HUES48 (cell line): Measurements from ENCODE around the gene MRPL19.

Source experiments
- H3K27ac ChIP-seq: one replicate; pipeline ENCODE4 v1.7.0; 2013; ENCODE audit warnings: low read depth, low read length, inconsistent platforms
- H3K27me3 ChIP-seq: 2 replicates; pipeline ENCODE4 v1.6.1; 2013; ENCODE audit warnings: mild to moderate bottlenecking, low read length; ENCODE audit not compliant: control insufficient read depth, insufficient read depth
- H3K36me3 ChIP-seq: 2 replicates; pipeline ENCODE4 v1.6.1; 2013; ENCODE audit warnings: low read length; ENCODE audit not compliant: control insufficient read depth, insufficient read depth
- H3K4me1 ChIP-seq: 2 replicates; pipeline ENCODE4 v1.6.1; 2013; ENCODE audit warnings: mild to moderate bottlenecking, low read length; ENCODE audit not compliant: control insufficient read depth, insufficient read depth
- H3K4me3 ChIP-seq: 2 replicates; pipeline ENCODE4 v1.5.1; 2013; ENCODE audit warnings: mild to moderate bottlenecking, low read depth, low read length
- H3K9ac ChIP-seq: 2 replicates; pipeline ENCODE4 v1.6.1; 2013; ENCODE audit warnings: mild to moderate bottlenecking, low read depth, low read length, moderate library complexity
- H3K9me3 ChIP-seq: 2 replicates; pipeline ENCODE4 v1.6.1; 2013; ENCODE audit warnings: low read length; ENCODE audit not compliant: control insufficient read depth, insufficient read depth

MRPL19 gene

DNA sequence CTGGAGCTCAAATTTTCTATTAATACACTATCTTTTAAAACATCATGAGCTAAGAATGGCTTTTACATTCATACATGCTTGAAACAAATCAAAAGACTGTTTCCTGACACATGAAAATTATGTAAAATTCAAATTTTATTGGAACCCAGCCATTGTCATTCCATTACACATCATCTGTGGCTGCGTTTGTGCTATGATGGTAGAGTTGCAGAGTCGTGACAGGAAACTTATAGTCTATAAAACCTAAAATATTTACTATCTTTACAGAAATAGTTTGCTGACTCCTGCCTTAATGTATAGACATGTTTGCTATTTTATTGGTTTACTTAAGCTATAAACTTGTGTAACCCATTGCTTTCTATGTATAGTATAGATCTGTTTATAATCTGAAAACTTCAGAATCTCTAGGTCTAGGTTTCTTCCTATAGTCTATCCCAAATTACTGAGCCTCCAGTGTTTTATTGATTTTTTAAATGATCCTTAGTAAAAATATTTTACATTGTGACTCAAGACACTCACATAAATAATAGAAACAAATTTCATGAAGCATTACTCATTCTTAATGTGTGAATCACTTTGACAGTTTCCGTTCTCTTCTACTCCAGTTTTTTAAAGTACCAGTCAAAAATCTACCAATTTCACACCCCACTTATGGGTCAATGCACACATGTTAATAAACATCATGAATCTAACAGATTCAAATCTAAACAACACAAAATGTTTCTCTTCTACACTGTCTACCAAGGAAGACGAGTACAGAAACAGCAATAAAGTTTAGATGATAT is 26.4 kb upstream of the MRPL19 start:
- H3K27ac ChIP-seq: no peak overlapping the region

GRCh38 chr2:75621228-75621627 is 25.4 kb upstream of the MRPL19 start:
- Histone ChIP-seq H3K27me3 (no peaks in the 10 kb centered on the region), H3K4me3 (no peak overlapping the region), H3K9ac (no peak overlapping the region), H3K27ac (no peak overlapping the region), H3K4me1 (no peaks in the 10 kb centered on the region), H3K9me3 (no peaks in the 10 kb centered on the region), H3K36me3 (no peaks in the 10 kb centered on the region)

More for the DNA sequence above, 26.4 kb upstream of the MRPL19 start:
- Histone ChIP-seq H3K9ac (no peak overlapping the region), H3K4me3 (no peak overlapping the region), H3K36me3 (no peaks in the 10 kb centered on the region), H3K9me3 (no peaks in the 10 kb centered on the region), H3K27me3 (no peaks in the 10 kb centered on the region), H3K4me1 (no peaks in the 10 kb centered on the region)

- Histone ChIP-seq H3K4me1 (no peaks in the 10 kb centered on the region), H3K9ac (no peak overlapping the region), H3K27ac (no peak overlapping the region), H3K36me3 (no peaks in the 10 kb centered on the region), H3K27me3 (no peaks in the 10 kb centered on the region), H3K4me3 (no peak overlapping the region), H3K9me3 (no peaks in the 10 kb centered on the region)
Measured at GRCh38 chr2:75622500-75622899, 24.1 kb upstream of the MRPL19 start.

DNA sequence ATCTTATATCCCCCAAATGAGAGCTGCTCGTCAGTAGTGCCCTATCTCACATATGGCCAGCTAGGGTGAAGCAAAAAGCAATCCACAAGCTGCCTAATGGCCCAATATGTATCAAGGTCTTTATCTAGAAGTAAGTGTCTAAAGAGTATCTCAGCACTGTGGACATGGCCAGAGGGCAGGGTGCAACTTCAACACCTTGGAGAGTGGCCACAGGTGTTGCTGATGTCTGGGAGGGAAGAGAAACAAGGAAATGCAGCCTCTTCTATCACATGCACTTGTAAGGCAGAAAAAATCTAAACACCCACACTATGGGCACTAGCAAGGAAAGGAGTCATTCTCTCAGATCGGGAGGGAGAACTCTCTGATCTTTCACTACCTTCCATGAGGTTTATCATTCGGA is 23.7 kb upstream of the MRPL19 start:
- Histone ChIP-seq H3K36me3 (no peaks in the 10 kb centered on the region), H3K27me3 (no peaks in the 10 kb centered on the region), H3K4me1 (no peaks in the 10 kb centered on the region), H3K9ac (no peak overlapping the region), H3K9me3 (no peaks in the 10 kb centered on the region), H3K4me3 (no peak overlapping the region), H3K27ac (no peak overlapping the region)

- Histone ChIP-seq H3K4me1 (no peaks in the 10 kb centered on the region), H3K9me3 (no peaks in the 10 kb centered on the region), H3K4me3 (no peak overlapping the region), H3K36me3 (no peaks in the 10 kb centered on the region), H3K27ac (no peak overlapping the region), H3K27me3 (no peaks in the 10 kb centered on the region), H3K9ac (no peak overlapping the region)
Measured at GRCh38 chr2:75627902-75628504, 18.6 kb upstream of the MRPL19 start.

- H3K4me3 ChIP-seq: no peak overlapping the region
- H3K36me3 ChIP-seq: no peaks in the 10 kb centered on the region
- H3K4me1 ChIP-seq: no peaks in the 10 kb centered on the region
- H3K27ac ChIP-seq: no peak overlapping the region
- no peak overlapping the region for H3K9ac ChIP-seq
- H3K27me3 ChIP-seq: no peaks in the 10 kb centered on the region
- no peaks in the 10 kb centered on the region for H3K9me3 ChIP-seq
Measured at GRCh38 chr2:75632091-75632701, 14.4 kb upstream of the MRPL19 start.

DNA sequence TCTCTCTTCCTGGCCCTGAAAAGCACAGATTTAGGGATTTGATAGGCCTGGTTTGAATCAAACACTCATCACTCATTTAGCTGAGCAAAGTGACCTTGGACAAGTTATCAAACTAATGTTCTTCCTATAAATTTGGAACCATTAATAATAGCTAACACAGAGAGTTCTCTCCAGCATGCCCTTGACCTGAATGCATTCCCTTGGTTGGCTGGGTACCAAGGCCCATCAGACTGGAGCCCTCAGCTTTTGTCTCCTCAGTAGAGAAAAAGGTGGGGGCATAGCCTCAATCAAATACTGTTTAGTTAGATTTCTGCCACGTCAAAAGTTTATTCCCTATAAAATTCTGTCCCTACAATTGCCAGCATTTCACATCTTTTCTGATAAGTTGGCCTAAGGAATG is 13.8 kb upstream of the MRPL19 start:
- no peaks in the 10 kb centered on the region for H3K9me3 ChIP-seq
- no peak overlapping the region for H3K27ac ChIP-seq
- no peaks in the 10 kb centered on the region for H3K36me3 ChIP-seq
- no peaks in the 10 kb centered on the region for H3K27me3 ChIP-seq
- H3K4me1 ChIP-seq: no peaks in the 10 kb centered on the region
- H3K9ac ChIP-seq: no peak overlapping the region
- H3K4me3 ChIP-seq: no peak overlapping the region

GRCh38 chr2:75633620-75634019 is 13.0 kb upstream of the MRPL19 start:
- Histone ChIP-seq H3K9me3 (no peaks in the 10 kb centered on the region), H3K36me3 (no peaks in the 10 kb centered on the region), H3K27me3 (no peaks in the 10 kb centered on the region), H3K4me1 (no peaks in the 10 kb centered on the region), H3K9ac (no peak overlapping the region), H3K27ac (no peak overlapping the region), H3K4me3 (no peak overlapping the region)

DNA sequence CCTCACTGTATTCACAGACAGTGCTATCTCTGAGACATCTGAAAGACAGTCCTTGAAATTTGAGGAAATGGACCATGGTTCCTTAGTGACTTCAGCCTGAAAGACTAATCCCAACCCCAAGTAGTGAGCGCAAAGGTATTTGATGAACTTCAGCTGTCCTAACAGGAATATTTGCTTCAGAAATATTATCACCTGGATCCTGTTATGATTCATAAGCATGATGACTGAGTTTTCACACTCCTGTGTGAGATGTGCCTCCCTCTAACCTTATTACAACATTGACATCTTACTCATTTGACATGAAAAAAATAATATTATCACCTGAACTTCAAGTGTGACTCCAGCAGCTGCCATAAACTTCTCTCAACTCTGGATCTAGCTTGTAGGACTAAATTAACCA is 11.6 kb upstream of the MRPL19 start:
- Histone ChIP-seq H3K27ac (no peak overlapping the region), H3K4me3 (no peak overlapping the region), H3K4me1 (no peaks in the 10 kb centered on the region)

DNA sequence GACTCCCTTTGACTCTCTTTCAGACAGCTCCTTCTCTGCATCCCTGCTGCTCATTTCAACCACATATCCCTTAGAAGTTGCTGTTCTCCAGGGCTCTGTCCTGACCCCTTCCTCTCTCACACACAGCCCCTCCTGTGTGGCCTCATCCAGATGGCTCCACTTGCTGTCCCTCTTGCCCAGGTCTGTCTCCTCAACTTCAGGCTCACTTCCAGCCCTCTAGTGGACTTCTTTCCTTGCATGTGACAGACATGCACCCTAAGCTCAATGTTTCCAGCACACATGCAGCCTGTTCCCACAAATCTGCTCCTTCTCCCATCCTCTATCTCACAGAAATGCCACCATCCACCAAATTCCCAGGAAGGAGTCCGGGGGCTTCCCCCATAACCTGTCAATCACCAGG is 9.0 kb upstream of the MRPL19 start:
- Histone ChIP-seq H3K4me3 (no peak overlapping the region), H3K36me3 (no peaks in the 10 kb centered on the region), H3K9me3 (no peaks in the 10 kb centered on the region), H3K27ac (no peak overlapping the region), H3K27me3 (no peaks in the 10 kb centered on the region), H3K4me1 (no peaks in the 10 kb centered on the region), H3K9ac (no peak overlapping the region)

More for the DNA sequence above, 11.6 kb upstream of the MRPL19 start:
- Histone ChIP-seq H3K36me3 (no peaks in the 10 kb centered on the region), H3K27me3 (no peaks in the 10 kb centered on the region), H3K9me3 (no peaks in the 10 kb centered on the region), H3K9ac (no peak overlapping the region)

GRCh38 chr2:75640621-75641121 is 5.9 kb upstream of the MRPL19 start:
- Histone ChIP-seq H3K27me3 (no peaks in the 10 kb centered on the region), H3K27ac (no peak overlapping the region), H3K9me3 (no peaks in the 10 kb centered on the region), H3K4me1 (no peaks in the 10 kb centered on the region), H3K4me3 (no peak overlapping the region), H3K36me3 (no peaks in the 10 kb centered on the region), H3K9ac (no peak overlapping the region)
